Mesenteric fat pad (tissue), 1 donor: ENCODE data around the gene NUDT16. TPM values are rescaled to one million over a fixed set of nuclear protein-coding genes. Genes with fewer than 3 reads are reported as not detected.
A peak's percentile ranks its signal among the peaks of the same experiment; 100 is the strongest.
"Not testable (repeated sequence)": the region's sequence is repeated elsewhere in the genome, so short reads cannot be mapped to it uniquely, and the experiment has no call there.

Source experiments
- DNase-seq: peaks from one replicate; pipeline ENCODE4 v3.0.0-alpha.2; 2020; ENCODE audit warnings: low spot score
- long read RNA-seq: library from polyadenylated mRNA; unstranded; transcript quantifications from one replicate; pipeline ENCODE4 v2.0.0, GENCODE V29; 2020
- total RNA-seq: library from RNA; stranded (reverse); fragmentation: NEBNext Ultra II Directional; extraction: Animal tissue kit (Norgen Biotek cat#: 25700); gene quantifications from one replicate; pipeline ENCODE4 v1.2.1, GENCODE V29; 2021
- donor health status: DM: yes; HTN: yes; CAD: no.

The NUDT16 gene
- total RNA-seq, result 26.9 TPM
- long read RNA-seq, full-length matches to known transcripts, result 30 of 33 reads
- long read RNA-seq, partial matches to known transcripts, result 1 of 33 reads
- long read RNA-seq, other reads (novel, unspliced or antisense), result 2 of 33 reads

DNA sequence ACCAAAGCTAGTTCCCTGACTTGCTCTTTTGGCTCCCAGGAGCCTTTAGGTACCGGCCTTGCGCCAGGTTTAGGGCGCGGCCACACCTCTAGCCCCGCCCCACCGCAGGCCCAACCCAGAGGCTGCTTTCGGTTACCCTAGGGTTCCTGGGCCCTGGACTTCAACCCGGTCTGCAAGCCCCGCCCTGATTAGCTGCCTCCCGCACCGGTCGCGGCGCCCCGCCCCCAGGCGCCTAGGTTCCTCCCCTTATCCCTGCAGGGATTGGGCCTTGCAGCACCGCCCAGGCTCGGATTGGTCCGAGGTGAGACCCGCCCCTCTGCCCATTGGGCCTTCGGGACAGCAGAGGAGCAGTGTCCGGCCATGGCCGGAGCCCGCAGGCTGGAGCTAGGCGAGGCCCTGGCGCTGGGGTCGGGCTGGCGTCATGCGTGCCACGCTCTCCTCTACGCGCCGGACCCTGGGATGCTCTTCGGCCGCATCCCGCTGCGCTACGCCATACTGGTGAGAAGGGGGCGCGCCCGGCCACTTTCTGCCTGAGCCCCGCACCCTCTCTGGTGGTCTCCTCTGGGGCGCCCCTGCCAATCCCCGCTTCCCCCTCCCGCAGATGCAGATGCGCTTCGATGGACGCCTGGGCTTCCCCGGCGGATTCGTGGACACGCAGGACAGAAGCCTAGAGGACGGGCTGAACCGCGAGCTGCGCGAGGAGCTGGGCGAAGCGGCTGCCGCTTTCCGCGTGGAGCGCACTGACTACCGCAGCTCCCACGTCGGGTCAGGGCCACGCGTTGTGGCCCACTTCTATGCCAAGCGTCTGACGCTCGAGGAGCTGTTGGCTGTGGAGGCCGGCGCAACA lies at the start of gene NUDT16:
Gene NUDT16 (plus strand): TSS at position 330 of the 847 bp plus-strand sequence. CDS start 31 bp downstream, at position 361.
- peak; percentile 100 for DNase-seq

GRCh38 chr3:131338948-131339640 lies 42.5 kb upstream of the NUDT16 start:
- DNase-seq, result no peak

GRCh38 chr3:131341761-131342160 lies 39.8 kb upstream of the NUDT16 start:
- no peak for DNase-seq

GRCh38 chr3:131348911-131349310 lies 32.7 kb upstream of the NUDT16 start:
- no peak for DNase-seq

- DNase-seq, result no peak
These were observed 32.1 kb upstream of the NUDT16 start for GRCh38 chr3:131349454-131349853.

DNA sequence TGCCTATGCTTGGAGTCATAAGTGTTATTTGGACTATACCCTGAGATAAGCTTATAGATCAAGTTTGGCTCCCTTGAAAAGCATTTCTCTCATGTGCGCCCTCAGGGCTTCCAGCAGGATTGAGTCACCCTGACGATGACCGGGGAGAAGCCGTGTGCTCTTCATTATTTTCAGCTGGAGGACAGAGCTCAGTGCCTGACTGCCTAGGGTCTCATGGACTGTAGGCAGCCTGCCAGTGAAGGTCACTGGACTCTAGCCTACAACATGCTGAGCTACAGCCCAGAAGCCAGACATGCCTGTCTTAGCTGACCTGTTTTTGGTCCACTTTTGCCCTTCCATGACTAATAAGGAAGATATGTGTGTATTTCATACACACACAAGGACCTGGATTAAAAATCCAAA lies 31.6 kb upstream of the NUDT16 start:
- DNase-seq, result no peak

- DNase-seq, result no peak
These were observed 31.1 kb upstream of the NUDT16 start for GRCh38 chr3:131350506-131350905.

GRCh38 chr3:131353016-131353877 lies 28.3 kb upstream of the NUDT16 start:
- DNase-seq, result no peak

DNA sequence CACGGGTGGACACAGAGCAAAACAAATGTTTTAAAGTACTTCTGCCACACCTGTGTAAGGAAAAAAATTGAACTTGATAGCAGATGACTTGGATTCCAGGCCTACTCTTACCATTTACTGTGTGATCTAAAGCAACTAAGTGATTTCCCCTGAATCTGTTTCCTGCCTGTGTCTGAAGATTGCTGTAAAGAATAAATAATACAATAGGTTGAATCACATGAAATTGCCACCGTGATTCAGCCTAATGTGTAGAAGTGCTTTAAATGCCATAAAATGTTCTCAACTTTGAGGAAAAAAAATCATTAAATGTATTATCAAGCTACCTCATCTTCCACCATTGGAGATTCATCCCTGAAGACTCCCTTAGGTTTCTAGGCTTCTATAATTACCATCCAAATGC lies 27.6 kb upstream of the NUDT16 start:
- DNase-seq, result no peak

- no peak for DNase-seq
These were observed 25.5 kb upstream of the NUDT16 start for GRCh38 chr3:131356006-131356595.

DNA sequence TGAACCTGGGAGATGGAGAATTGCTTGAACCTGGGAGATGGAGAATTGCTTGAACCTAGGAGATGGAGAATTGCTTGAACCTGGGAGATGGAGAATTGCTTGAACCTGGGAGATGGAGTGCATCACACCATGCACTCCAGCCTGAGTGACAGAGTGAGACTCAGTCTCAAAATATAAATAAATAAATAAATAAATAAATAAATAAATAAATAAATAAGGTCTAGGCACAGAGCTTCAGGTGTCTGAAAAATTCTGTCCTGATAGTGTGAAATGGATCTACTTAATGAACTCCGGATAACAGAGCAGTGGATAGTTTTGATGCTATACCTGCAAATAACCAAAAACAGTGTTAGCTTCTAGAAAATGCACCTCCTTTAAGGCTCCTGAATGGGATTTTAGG lies 24.3 kb upstream of the NUDT16 start:
- no peak for DNase-seq

DNA sequence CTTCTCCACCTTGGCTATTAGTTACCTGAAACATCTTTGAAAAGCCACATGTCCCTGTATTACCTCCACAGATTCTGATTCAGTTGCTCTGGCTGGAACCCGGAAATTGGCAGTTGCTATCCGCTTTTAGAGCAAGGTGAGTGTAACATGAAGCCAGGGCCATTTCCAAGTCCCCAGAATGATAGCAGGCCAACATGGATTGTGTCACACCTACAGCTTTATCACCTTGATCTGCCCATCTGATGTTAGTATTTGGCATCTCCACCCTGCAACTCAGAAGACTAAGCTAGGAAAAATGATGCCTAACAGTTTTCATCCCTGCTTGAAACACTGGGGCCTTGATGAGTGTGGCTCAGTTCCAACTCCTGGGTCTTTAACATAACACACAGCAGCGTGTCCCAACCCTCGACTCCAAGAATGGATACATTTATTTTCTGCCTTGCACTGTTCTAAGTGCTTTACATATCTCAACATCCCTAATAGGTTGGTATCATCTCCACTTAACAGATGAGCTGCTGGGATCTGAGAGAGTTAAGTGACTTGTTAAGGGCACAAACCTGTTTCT lies 21.3 kb upstream of the NUDT16 start:
- DNase-seq, result no peak

DNA sequence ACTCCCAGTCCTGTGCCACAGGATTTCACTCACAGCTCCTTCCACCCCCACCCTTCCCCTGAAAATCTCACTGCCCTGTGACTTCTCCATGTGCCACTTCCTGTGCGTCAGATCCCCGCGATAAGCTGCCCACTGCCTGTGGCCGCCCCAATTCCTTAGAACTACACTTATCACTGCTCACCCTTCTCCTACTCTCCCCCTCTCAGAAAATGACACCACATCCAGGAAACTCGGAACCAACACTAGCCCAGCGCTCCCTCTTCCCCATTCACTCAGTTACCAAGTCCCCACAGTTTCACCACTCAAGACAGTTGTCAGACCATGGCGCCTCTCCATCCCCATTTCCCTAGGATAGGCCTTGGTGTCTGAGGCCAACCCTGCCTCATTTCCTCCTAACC lies 20.5 kb upstream of the NUDT16 start:
- DNase-seq, result not testable (repeated sequence)

GRCh38 chr3:131361464-131362421 lies 19.8 kb upstream of the NUDT16 start:
- DNase-seq, result peak; percentile 93

- DNase-seq, result no peak
These were observed 18.3 kb upstream of the NUDT16 start for GRCh38 chr3:131363275-131363674.

DNA sequence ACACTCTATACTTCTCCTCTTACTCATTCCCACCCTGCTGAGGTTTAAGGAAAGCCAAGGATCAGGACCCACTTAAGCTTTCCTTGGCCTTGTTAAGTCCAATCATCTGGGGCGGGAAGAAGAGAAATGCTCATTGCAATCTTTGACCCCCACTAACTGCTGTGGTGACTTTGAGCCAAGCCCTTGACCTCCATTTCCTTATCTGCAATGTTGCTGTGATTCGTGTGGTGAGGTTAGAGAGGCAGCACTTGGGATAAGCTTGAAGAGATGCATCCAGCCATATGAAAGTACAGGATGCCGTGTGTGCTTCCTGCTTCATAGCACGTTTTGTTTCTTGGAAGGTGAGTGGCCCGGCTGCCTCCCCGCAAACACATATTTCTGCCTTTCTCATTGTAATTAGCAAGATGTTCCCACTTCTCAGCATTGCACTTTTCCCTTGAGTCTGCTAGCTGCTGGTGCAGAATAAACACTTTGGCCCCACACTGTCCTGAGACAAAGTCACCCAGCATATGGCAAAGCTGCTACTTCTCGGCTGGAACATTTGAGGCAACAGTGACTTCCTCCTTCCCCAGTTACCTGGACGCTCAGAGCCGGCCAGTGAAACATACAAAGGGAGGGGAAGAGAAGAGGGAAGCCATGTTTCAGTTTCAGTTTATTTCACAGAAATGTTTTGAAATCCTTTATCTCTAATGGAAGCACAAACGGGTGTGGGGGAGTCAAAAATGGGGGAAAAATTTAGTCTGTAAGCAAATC lies 10.5 kb upstream of the NUDT16 start:
- DNase-seq, result no peak

- no peak for DNase-seq
These were observed 9.9 kb upstream of the NUDT16 start for GRCh38 chr3:131371688-131372066.

DNA sequence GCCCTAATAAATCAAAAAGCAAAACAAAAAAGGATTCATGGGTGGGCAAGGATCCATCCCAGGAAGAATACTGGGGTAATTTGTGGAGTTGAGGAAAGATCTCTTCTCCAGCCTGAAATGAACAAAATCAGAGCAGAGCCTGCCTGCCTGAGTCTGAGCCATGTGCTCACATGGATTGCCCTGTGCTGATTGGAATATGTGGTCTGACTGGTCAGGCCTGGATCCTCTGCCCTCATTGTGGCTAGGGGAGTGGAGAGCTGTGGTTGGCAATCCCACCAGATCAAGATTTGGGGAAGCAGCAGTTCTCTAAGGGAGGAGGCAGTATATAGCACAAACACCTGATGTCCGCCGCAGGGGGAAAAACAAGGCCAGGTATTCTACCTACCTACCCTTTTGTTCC lies 6.8 kb upstream of the NUDT16 start:
- no peak for DNase-seq
